Sciatic nerve (tissue), 2 donors: ENCODE measurements around the gene FILIP1. TPM values are rescaled to one million over a fixed set of nuclear protein-coding genes. Genes with fewer than 3 reads are reported as not detected.

Source experiments
- ATAC-seq: fragments of 200-7000 bp; cut with Tn5 transposase; one replicate; pipeline ENCODE4 v1.9.1; 2020; ENCODE audit warnings: mild to moderate bottlenecking, moderate library complexity
- DNase-seq: peaks from one replicate; pipeline ENCODE4 v3.0.0-alpha.2; 2020; ENCODE audit warnings: low spot score
- intact Hi-C: fragments of 100-400 bp; cut with DNase I; formaldehyde crosslinking; loops from one replicate; pipeline ENCODE4 v1.14.2; 2022
- total RNA-seq: library from RNA; stranded (reverse); fragmentation: NEBNext Ultra II Directional; extraction: Animal tissue kit (Norgen Biotek cat#: 25700); gene quantifications from one replicate; pipeline ENCODE4 v1.2.1, GENCODE V29; 2021
- donor health status: DM: no; HTN: no; CAD: no.
- donor health status: DM: no; HTN: no; CAD: no.

Gene FILIP1
- total RNA-seq, 1 donor from 2014 or later: 40.2 TPM

DNA sequence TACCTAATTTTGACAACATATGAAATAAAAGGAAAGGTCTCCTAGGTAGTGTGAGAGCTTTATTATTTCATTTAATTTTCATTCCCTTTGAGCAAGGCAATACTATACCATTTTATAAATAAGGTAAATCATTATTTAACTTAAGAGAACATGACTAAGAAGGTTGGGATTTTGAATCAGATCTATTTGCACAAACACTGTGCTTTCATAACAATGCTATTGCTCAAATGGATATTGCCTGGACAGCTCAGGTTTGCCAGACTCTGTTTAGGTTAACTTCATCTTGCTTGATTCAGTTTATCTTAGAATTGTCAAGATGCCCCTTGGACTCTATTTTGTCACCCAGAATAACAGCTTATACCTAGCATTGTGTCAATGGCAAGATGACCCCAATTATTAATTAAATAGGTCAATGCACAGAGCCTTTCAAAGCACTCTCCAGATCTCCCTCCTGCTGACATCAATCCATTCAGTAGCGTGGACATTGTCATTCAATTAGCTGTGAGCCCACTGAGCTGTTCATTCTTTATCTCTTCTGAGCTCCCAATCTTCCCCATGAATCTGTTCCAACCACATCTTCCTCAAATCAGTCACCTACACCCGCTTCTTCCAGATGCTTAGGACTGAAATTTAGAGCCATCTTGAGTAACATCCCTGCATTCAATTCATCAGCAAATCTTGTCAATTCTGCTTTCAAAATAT, 166.9 kb downstream of the FILIP1 start:
- intact Hi-C loops: no loop called here
- ATAC-seq: no peak
- no peak for DNase-seq

DNA sequence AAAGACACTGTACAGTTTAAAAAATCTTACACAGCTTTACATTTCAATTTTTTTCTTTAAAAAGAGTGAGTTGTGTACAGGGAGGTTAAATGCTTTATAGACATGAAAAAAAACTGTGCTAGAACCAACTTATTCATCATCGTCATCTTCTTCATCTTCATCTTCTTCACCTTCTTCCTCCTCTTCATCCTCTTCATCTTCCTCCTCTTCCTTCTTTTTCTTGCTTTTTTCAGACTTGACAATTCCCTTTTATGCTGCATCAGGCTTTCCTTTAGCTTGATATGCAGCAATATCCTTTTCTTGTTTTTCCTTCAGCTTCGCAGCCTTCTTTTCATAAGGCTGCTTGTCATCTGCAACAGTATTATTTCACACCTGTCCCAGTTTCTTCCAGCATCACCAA, 174.7 kb downstream of the FILIP1 start:
- DNase-seq (no peak), ATAC-seq (no peak)
- intact Hi-C loops: no loop called here

DNA sequence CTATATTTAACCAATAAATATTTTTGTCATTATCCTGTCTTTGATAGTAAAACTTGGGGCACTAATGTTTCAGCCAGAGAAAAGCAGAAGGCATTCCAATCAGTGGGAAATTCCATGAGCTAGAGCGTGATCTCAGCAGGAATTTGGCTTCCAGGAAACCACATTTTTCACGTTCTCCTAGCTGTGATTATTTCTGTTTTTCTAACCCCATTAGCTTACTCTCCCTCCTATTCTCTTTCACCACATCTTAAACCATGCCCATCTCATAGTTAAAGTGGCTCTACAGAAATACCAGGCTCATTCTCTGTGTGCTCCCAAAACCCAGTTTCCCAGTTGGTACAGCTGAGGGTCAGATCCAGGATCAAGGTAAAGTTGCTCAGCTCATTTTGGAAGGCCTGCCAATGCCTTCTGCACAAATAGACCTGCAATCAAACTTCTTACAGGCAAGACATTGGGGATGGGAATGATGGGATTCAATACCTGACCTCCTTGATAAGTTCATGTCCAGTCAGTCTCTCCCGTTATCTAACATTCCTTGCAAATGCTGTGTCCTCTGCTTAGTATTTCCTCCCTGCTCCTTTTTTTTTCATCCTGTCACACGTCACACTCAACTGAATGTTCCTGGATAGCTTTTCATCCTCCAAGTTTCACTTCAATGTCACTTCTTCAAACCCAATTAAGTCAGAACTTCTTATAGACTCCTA, 175.9 kb downstream of the FILIP1 start:
- intact Hi-C loops: no loop called here
- ATAC-seq (peak; percentile 46), DNase-seq (no peak)

DNA sequence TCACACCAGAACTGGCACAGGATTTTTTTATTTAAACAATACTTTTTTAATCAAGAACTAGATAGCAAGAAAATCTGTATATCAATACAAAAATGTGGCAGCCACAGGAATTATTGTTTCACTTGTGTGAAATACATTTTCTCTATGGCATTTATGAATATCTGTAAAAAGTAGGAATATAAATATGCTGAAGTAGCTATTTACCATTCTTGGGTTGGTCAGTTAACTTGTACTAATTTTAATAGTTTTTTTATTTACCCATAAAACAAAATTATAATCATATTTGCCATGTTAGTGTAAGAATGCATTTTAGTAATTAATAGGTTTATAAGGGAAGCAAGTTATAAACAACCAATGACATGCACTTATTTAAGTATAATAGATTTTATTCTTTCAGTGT, 177.6 kb downstream of the FILIP1 start:
- DNase-seq (no peak), ATAC-seq (no peak)
- intact Hi-C loops: no loop called here

DNA sequence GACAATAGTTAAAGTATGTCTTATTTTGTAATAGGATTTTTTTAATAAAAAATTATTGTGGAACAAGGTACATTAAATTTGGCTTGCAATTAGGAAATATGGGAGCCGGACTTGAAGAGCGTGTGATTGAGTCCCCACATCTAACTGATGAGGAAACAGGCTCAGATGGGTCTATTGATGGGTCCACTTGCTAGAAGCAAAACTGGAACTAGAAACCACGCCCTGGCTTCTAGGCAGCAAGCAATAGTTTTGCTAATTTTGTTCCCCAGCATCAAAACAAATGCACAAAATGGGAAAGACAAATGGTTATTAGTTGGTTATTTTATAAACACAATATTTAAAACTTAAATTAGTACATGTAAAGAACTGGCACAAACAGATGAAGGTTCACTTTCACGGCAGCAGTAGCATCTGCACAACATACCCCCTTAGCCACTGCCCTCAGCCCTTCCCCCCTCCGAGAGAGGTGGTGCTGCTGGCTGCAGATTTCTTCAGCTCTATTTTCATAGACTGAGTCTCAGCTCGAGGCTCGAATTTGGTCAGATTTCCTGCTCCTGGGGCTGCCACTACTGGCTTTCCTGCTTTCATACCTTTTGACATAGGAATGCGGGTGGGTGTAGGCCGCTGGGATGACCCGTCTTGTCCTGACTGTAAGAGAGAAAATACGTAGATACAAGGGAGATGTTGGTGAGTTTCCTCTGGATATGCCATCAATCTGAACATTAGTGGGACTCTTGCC, 185.2 kb downstream of the FILIP1 start:
- intact Hi-C loops: loop anchor here (10.0 kb wide), 1 partner anchor 206 kb away; no protein-coding TSS in a partner anchor
- ATAC-seq: no peak
- no peak for DNase-seq

DNA sequence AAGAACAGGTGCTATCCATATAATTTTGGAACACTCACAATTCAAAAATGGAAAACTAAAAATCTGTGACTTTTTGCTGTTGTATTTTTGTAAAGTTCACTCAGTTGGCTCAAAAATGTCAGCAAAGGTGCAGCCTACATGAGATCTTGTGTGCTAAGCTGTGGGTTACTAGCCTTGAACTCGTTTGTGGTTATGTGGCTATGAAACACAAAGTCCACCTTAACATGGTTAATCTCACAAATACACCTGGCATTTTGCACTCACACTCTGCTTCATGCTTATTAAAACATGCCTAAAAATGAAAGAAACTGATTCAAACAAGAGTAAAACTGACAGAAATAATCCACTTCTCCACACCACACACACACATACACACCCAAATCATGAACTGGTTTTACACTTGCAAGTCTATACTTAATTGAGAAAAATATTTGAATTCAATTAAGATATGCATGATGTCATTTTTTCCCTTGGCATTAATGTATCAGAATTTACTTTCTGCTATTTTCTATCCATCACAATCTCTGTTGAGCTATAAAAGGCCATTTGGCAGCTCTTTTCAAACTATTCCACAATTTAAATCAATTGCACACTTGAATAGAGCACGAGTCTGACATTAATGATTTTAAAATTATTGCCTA, 186.1 kb downstream of the FILIP1 start:
- intact Hi-C loops: loop anchor here (10.0 kb wide), 1 partner anchor 207 kb away; no protein-coding TSS in a partner anchor
- ATAC-seq: no peak
- DNase-seq: no peak

DNA sequence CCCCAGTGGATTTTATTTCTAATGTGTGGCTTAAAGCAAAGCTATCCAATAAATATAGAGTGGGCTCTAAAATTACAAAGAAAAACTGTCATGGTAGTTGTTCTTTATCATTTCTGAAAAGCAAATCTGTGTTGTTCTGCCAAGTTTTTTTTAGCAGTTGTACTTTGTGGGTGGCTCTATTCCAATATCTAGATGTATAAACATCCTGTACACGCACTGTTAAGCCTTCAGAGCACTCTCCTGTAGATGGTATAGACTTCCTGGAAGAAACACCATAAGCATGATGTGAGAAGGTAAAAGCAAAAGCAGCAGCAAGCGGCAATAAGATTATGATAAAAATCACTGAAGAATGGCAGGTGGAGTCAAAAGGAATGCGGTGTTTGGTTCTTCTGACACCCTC, 187.5 kb downstream of the FILIP1 start:
- ATAC-seq (no peak), DNase-seq (no peak)
- intact Hi-C loops: loop anchor here (10.0 kb wide), 1 partner anchor 209 kb away; no protein-coding TSS in a partner anchor

DNA sequence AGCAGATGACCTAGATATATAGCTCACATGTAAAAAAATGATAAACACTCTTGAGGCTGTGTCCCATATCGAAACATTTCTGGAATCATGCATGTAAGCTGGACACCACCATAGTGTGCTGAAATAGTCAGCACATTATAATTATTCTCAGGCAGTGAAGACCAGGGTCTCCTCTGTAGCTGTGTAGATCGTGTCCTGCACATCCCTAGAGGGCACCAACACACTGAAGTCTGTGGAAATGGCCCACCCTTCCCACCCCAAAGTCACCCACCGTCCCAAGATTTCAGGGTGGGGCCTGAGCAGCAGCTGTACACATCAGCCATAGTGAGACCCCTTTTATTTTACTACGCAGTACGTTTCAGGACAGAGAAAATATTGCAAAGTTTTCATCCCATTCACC, 188.0 kb downstream of the FILIP1 start:
- intact Hi-C loops: loop anchor here (10.0 kb wide), 1 partner anchor 209 kb away; no protein-coding TSS in a partner anchor
- ATAC-seq (no peak), DNase-seq (no peak)

DNA sequence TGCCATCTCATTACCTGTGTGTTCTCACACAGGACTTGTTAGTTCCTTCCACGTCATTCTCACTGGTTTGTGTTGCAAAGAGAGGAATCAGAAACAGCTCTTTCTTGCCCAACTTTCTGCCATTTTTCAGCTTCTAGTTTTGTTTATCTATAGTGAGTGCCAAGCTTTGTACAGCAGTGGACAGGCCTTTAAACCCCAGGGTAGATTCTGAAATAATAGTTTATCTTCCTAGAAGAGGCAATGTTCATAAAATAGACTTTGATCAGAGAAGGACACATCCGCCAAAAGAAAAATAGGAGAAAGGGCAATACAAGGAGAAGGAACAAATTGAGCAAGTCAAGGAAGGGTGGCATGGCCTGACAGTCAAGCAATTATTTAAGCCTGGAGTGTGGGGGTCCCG, 191.3 kb downstream of the FILIP1 start:
- intact Hi-C loops: loop anchor here (10.0 kb wide), 1 partner anchor 213 kb away; no protein-coding TSS in a partner anchor
- DNase-seq (no peak), ATAC-seq (no peak)

DNA sequence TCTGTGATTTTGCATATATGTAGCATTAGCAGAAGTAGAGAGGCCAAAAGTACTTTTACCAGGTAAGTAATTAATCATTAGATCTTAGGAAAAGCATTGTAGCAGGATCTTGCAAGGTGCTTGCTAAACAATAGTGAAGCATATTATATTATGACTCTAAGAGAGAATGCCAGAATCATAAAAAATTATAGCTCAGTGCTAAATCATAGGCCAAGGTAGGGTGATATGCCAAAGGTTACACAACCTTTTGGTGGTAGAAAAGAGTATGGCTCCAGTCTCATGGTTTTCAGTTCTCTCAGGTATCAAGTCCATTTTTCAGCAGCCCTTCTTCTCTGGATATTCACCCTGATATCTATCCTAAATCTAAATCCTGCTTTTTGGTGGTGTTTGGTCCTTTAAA, 192.1 kb downstream of the FILIP1 start:
- no peak for DNase-seq
- no peak for ATAC-seq
- intact Hi-C loops: loop anchor here (10.0 kb wide), 1 partner anchor 213 kb away; no protein-coding TSS in a partner anchor

DNA sequence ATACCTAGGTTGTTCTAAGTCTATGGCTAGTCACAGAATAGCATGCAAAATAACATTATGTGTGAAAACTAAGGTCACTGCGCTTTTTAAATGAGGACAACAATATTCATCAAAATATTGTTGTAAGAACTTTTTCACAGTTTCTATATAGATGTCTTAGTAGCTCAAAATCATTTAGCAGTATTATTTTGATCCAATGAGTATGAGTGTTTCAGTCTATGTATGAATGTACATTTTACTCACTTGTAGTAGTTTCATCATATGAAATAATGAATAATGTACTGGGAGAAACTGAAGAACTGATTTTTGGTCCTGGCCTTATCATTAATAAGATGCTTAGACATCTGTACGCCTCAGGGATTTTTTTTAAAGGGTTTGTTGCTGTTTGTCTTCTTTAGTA, 192.5 kb downstream of the FILIP1 start:
- ATAC-seq (no peak), DNase-seq (no peak)
- intact Hi-C loops: loop anchor here (10.0 kb wide), 1 partner anchor 214 kb away; no protein-coding TSS in a partner anchor

DNA sequence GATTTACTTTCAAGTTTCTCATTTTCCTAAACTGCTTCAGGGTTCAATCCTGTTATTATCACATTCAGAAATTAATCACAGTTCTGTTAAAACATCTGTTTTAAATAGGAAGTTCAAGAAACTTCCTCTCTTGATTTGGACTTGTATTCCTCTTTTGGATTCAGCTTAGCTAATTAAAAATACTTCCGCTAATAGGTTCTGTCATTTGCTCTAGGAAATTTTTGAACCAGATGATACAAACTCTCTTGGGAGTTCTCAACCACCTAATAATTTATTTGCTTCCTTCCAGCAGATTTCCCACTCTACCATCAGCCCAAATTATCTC, 193.1 kb downstream of the FILIP1 start:
- ATAC-seq: no peak
- intact Hi-C loops: loop anchor here (10.0 kb wide), 1 partner anchor 214 kb away; no protein-coding TSS in a partner anchor
- DNase-seq: no peak

DNA sequence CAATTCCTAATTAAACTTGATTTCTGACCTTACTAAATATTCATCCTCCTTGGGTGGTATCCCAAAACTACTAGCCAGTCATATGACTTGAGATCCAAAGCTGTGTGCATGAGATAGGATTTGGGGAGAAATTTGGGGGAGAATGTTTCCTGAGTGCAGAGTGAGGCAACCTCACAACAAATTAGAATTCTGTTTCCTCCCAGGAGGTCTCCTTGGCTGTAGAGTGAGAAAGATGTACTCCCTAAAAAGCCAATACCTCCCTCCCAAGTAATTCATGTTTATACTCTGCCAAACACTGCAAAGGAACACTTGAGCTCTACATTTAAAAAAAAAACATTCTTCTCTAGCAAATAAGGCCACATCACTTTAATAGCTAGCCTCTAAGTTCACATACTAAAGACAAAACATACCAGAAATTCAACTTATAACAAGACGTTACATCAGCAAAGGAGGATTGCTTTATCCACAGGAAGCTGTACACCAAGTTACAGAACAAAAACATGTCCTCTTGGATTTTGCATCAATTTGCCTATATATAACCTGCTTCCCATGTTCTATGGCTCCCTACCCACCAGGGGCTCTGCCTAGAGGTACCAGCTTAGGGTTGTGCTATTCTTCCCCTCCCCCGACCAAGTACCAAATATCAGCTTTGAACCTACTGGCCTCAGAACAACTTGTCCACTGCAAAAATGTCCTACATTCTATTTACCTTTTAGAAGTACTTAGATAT, 193.6 kb downstream of the FILIP1 start:
- ATAC-seq (no peak), DNase-seq (no peak)
- intact Hi-C loops: loop anchor here (10.0 kb wide), 1 partner anchor 215 kb away; no protein-coding TSS in a partner anchor

DNA sequence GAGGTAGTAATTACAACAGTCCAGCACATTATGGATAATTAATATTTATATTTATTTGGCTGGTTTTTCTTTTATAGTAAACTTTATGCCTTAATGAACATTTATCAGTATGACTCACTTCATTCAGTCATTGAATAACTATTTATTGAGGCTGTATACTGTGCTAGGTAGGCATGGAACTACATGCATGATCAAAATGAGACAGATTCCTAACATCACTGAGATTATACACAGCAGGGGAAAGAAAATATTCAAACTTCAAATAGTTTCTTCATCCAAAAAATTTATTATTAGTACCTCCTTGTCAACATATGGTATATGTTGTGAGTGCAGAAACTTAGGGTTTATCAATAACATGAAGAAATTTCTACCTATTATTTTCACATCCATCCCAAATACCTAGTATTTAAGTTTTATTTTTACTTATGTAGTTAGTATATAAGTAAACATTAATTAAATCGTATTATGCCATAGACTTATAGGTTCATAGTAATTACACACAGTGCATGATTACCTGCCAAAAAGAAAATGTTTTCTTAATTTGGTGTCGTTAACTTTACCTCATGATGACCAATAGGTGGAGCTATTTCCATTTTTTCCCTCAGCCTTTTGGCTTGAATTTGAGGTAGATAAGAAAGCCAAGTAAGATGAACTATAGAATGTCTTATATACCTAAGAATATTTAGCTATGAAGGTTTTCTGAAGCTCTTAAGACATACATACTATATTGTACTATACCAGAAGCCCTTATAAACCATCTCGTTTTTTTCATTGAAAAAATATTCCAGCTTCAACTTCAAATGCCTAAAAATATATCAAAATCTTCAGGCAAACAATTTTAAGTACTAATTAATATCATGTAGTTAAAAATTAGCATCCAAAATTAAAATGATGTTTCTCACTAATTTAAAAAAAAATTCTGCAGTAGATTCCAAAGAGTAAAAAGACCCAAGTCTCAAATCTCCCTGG, 196.5 kb downstream of the FILIP1 start:
- no peak for DNase-seq
- intact Hi-C loops: no loop called here
- no peak for ATAC-seq

DNA sequence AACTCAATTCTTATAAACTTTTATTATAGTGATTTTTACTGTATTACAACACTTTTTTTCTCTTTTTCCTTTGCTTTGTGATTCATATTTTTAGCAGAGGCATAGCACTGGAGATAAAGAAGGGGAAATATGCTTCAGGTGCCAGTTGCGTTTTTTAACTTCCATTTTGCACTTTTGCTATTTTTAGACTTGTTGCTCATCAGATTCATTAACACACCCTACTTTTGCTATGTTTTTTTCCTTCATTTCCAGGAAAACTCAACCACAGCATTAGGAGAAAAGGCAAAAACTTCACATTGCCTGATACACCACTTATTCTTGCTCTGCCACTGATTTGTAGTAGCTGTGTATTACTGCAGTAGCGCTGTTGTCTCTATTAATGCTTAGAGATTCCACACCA, 201.0 kb downstream of the FILIP1 start:
- intact Hi-C loops: no loop called here
- no peak for DNase-seq
- ATAC-seq: no peak

DNA sequence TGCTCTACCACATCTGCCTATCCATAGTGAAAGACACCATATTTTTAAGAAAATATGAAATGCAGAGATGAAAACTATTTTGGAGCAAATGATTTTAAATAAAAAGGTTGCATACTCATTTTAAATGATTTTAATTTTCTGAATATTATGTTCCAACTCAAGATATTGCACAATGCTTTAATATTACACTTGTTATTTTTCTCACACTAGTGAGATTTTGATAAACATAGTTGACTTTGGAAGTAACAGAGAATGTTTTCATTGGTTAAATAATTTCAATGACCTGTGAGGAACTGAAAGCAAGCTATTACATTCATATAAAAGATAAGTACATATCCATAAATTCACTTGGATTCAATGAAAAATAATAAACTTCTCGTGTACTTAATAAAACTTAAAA, 201.9 kb downstream of the FILIP1 start:
- ATAC-seq (no peak), DNase-seq (no peak)
- intact Hi-C loops: no loop called here

DNA sequence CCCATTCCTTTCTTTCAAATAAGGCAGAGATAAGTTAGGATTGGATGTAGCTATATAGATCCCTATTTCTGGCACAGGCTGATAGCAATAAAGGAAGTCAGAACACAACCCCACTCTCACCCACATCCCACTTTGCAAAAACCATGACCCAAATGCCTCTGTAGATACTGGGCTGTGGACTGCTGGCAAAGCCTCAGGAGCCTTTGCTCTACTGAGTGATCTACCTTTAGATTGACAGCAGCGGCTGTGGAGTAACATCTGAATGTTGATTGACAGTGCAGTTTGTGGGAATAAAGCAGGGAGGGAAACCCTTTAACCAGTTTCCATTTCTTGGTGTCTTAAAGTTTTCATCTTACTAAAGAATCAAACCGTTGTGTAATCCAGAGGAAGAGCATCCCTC, 202.3 kb downstream of the FILIP1 start:
- intact Hi-C loops: no loop called here
- ATAC-seq (no peak), DNase-seq (no peak)
